HG03575 (cell line): ENCODE data around the gene DGKI.

Source experiments
- ATAC-seq: cut with Tn5 transposase; IDR thresholded peaks from one replicate; pipeline ENCODE4 v1.9.1; 2021; ENCODE audit not compliant: unreplicated experiment, insufficient number of reproducible peaks, low FRiP score; ENCODE audit errors: extremely low read depth

Gene DGKI

GRCh38 chr7:137544453-137545058, 302.2 kb downstream of the DGKI start:
- no peak for ATAC-seq

- ATAC-seq: no peak
These were observed 307.6 kb downstream of the DGKI start for GRCh38 chr7:137539111-137539715.

GRCh38 chr7:137538361-137538762, 308.4 kb downstream of the DGKI start:
- ATAC-seq: no peak

GRCh38 chr7:137535579-137535978, 311.2 kb downstream of the DGKI start:
- ATAC-seq: no peak

- ATAC-seq: no peak
These were observed 315.1 kb downstream of the DGKI start for GRCh38 chr7:137531671-137532070.

GRCh38 chr7:137527634-137528033, 319.1 kb downstream of the DGKI start:
- no peak for ATAC-seq

GRCh38 chr7:137523171-137523570, 323.6 kb downstream of the DGKI start:
- no peak for ATAC-seq

- no peak for ATAC-seq
These were observed 325.3 kb downstream of the DGKI start for GRCh38 chr7:137521451-137521850.

GRCh38 chr7:137519947-137520346, 326.8 kb downstream of the DGKI start:
- no peak for ATAC-seq

- ATAC-seq: no peak
These were observed 327.5 kb downstream of the DGKI start for GRCh38 chr7:137519181-137519691.

- no peak for ATAC-seq
These were observed 333.7 kb downstream of the DGKI start for GRCh38 chr7:137513091-137513490.

GRCh38 chr7:137507096-137507495, 339.7 kb downstream of the DGKI start:
- ATAC-seq: no peak

- no peak for ATAC-seq
These were observed 340.7 kb downstream of the DGKI start for GRCh38 chr7:137506031-137506430.

- no peak for ATAC-seq
These were observed 345.2 kb downstream of the DGKI start for GRCh38 chr7:137501562-137501961.

GRCh38 chr7:137492889-137493288, 353.9 kb downstream of the DGKI start:
- no peak for ATAC-seq

GRCh38 chr7:137489880-137490279, 356.9 kb downstream of the DGKI start:
- no peak for ATAC-seq

GRCh38 chr7:137488038-137488437, 358.7 kb downstream of the DGKI start:
- no peak for ATAC-seq

GRCh38 chr7:137485818-137486217, 361.0 kb downstream of the DGKI start:
- no peak for ATAC-seq

- ATAC-seq: no peak
These were observed 362.4 kb downstream of the DGKI start for GRCh38 chr7:137484326-137484725.

GRCh38 chr7:137482466-137482865, 364.3 kb downstream of the DGKI start:
- ATAC-seq: no peak
